IMR-90 (cell line): ENCODE data around the gene CMTR1. TPM values are rescaled to one million over a fixed set of nuclear protein-coding genes. Genes with fewer than 3 reads are reported as not detected.

Experiments
- ATAC-seq: fragments of 200-7000 bp; cut with Tn5 transposase; 2 replicates; pipeline ENCODE4 v1.9.1; 2020; ENCODE audit warnings: low read depth, mild to moderate bottlenecking, moderate library complexity
- BruUV-seq: library from RNA; stranded (reverse); fragments of 400-500 nt; replicated peaks from 2 replicates; lab custom pipeline; 2021; lab: Mats Ljungman, UMichigan
- CTCF ChIA-PET: fragments of 300-600 bp; formaldehyde crosslinking; extraction: SDS; loops from one replicate; lab custom pipeline; 2021; ENCODE audit warnings: antibody characterized with exemption; lab: Yijun Ruan, JAX
- POLR2A ChIA-PET: fragments of 300-600 bp; sonication (Branson Sonifier 250); formaldehyde crosslinking; loops from one replicate; lab custom pipeline; 2022; ENCODE audit warnings: antibody characterized with exemption; ENCODE audit not compliant: unreplicated experiment; lab: Charles Lee
- DNase-seq: peaks from one replicate; pipeline ENCODE4 v3.0.0; 2013
- H2AFZ ChIP-seq: replicated peaks from 2 replicates; pipeline ENCODE3; 2013; ENCODE audit warnings: low read length, mild to moderate bottlenecking; ENCODE audit not compliant: poor library complexity
- H2AK5ac ChIP-seq: 2 replicates; pipeline ENCODE4 v1.6.1; 2013; ENCODE audit warnings: low read depth, low read length, inconsistent platforms
- H2AK9ac ChIP-seq: replicated peaks from 2 replicates; pipeline ENCODE3; 2013; ENCODE audit warnings: mild to moderate bottlenecking, low read depth, low read length, moderate library complexity; ENCODE audit not compliant: poor library complexity
- H2BK120ac ChIP-seq: 2 replicates; pipeline ENCODE4 v1.6.1; 2013; ENCODE audit warnings: low read depth, low read length, inconsistent platforms
- H2BK15ac ChIP-seq: 3 replicates; pipeline ENCODE4 v1.6.1; 2013; ENCODE audit warnings: low read depth, low read length, inconsistent platforms
- H2BK20ac ChIP-seq: 2 replicates; pipeline ENCODE4 v1.6.1; 2013; ENCODE audit warnings: low read depth, mild to moderate bottlenecking, inconsistent platforms, low read length, moderate library complexity
- H2BK5ac ChIP-seq: 2 replicates; pipeline ENCODE4 v1.6.1; 2013; ENCODE audit warnings: mild to moderate bottlenecking, low read depth, low read length, inconsistent platforms; ENCODE audit not compliant: poor library complexity, severe bottlenecking
- H3K14ac ChIP-seq: replicated peaks from 2 replicates; pipeline ENCODE4 v1.6.1; 2013; ENCODE audit warnings: low read depth, low read length, inconsistent platforms
- H3K18ac ChIP-seq: 2 replicates; pipeline ENCODE4 v1.6.1; 2013; ENCODE audit warnings: low read depth, low read length, control low read depth
- H3K23ac ChIP-seq: 2 replicates; pipeline ENCODE4 v1.6.1; 2013; ENCODE audit warnings: low read depth, low read length, inconsistent platforms
- H3K27ac ChIP-seq: 2 replicates; pipeline ENCODE4 v1.5.1; 2013; ENCODE audit warnings: mild to moderate bottlenecking, control low read depth, low read length; ENCODE audit not compliant: insufficient read depth
- H3K27me3 ChIP-seq: 2 replicates; pipeline ENCODE4 v1.6.1; 2013; ENCODE audit warnings: low read length; ENCODE audit not compliant: control insufficient read depth, insufficient read depth
- H3K36me3 ChIP-seq: 2 replicates; pipeline ENCODE4 v1.6.1; 2013; ENCODE audit warnings: low read length, mixed read lengths; ENCODE audit not compliant: control insufficient read depth, insufficient read depth
- H3K4ac ChIP-seq: 2 replicates; pipeline ENCODE4 v1.6.1; 2013; ENCODE audit warnings: low read depth, low read length, inconsistent platforms
- H3K4me1 ChIP-seq: 2 replicates; pipeline ENCODE4 v1.6.1; 2013; ENCODE audit warnings: low read length, mixed read lengths; ENCODE audit not compliant: control insufficient read depth, insufficient read depth
- H3K4me2 ChIP-seq: 2 replicates; pipeline ENCODE4 v1.6.1; 2013; ENCODE audit warnings: low read depth, mild to moderate bottlenecking, control low read depth, low read length, moderate library complexity
- H3K4me3 ChIP-seq: 2 replicates; pipeline ENCODE4 v1.5.1; 2013; ENCODE audit warnings: low read depth, mild to moderate bottlenecking, control low read depth, low read length, moderate library complexity; ENCODE audit not compliant: insufficient read depth
- H3K56ac ChIP-seq: 2 replicates; pipeline ENCODE4 v1.6.1; 2013; ENCODE audit warnings: low read length, inconsistent platforms; ENCODE audit not compliant: insufficient read depth; ENCODE audit errors: extremely low read depth
- H3K79me1 ChIP-seq, 2 experiments: 2 replicates each; pipeline ENCODE4 v1.6.1; 2013; ENCODE audit warnings: low read length in 2 of 2, inconsistent platforms in 1 of 2, low read depth in 1 of 2
- H3K9ac ChIP-seq: 2 replicates; pipeline ENCODE4 v1.6.1; 2013; ENCODE audit warnings: low read depth, low read length, control low read depth
- H3K9me1 ChIP-seq: 2 replicates; pipeline ENCODE4 v1.6.1; 2013; ENCODE audit warnings: low read length, inconsistent platforms; ENCODE audit not compliant: insufficient read depth
- H3K9me3 ChIP-seq: 2 replicates; pipeline ENCODE4 v1.6.1; 2013; ENCODE audit warnings: low read length; ENCODE audit not compliant: control insufficient read depth, insufficient read depth
- H4K20me1 ChIP-seq: 2 replicates; pipeline ENCODE4 v1.6.1; 2013; ENCODE audit warnings: low read length, inconsistent platforms; ENCODE audit not compliant: insufficient read depth
- H4K5ac ChIP-seq: 2 replicates; pipeline ENCODE4 v1.6.1; 2013; ENCODE audit warnings: mild to moderate bottlenecking, low read depth, low read length, control low read depth
- H4K8ac ChIP-seq, 2 experiments: 2 replicates each; pipeline ENCODE4 v1.6.1; 2013; ENCODE audit warnings: low read depth in 2 of 2, low read length in 2 of 2, control low read depth in 1 of 2, inconsistent platforms in 1 of 2
- H4K91ac ChIP-seq: 2 replicates; pipeline ENCODE4 v1.6.1; 2013; ENCODE audit warnings: low read depth, low read length, inconsistent platforms; ENCODE audit not compliant: insufficient read depth
- BHLHE40 ChIP-seq: fragments of 150-350 bp; IDR thresholded peaks from 2 replicates; pipeline ENCODE4 v1.6.1; 2016; ENCODE audit warnings: mild to moderate bottlenecking, low read depth, low read length
- FOS ChIP-seq: fragments of 150-350 bp; IDR thresholded peaks from 2 replicates; pipeline ENCODE4 v1.6.1; 2016; ENCODE audit warnings: low read depth, low read length
- MAFK ChIP-seq: IDR thresholded peaks from 2 replicates; pipeline ENCODE4 v1.6.1; 2012; ENCODE audit warnings: low read depth, low read length, improper control_type of control experiment
- MAZ ChIP-seq: IDR thresholded peaks from 2 replicates; pipeline ENCODE4 v1.6.1; 2012; ENCODE audit warnings: low read depth, mild to moderate bottlenecking, low read length, improper control_type of control experiment, moderate library complexity, borderline replicate concordance
- MXI1 ChIP-seq: IDR thresholded peaks from 2 replicates; pipeline ENCODE4 v1.6.1; 2012; ENCODE audit warnings: low read depth, mild to moderate bottlenecking, low read length, moderate library complexity, borderline replicate concordance
- NFE2L2 ChIP-seq: fragments of 150-350 bp; IDR thresholded peaks from 2 replicates; pipeline ENCODE4 v1.6.1; 2016; ENCODE audit warnings: low read depth, mild to moderate bottlenecking, low read length
- RAD21 ChIP-seq: IDR thresholded peaks from 2 replicates; pipeline ENCODE4 v1.6.1; 2012; ENCODE audit warnings: low read length, improper control_type of control experiment
- RCOR1 ChIP-seq: IDR thresholded peaks from 2 replicates; pipeline ENCODE4 v1.6.1; 2012; ENCODE audit warnings: mild to moderate bottlenecking, low read length, improper control_type of control experiment; ENCODE audit not compliant: insufficient replicate concordance
- RFX5 ChIP-seq: IDR thresholded peaks from 2 replicates; pipeline ENCODE4 v1.8.0; 2012; ENCODE audit warnings: low read depth, mild to moderate bottlenecking, low read length, moderate library complexity
- SMC3 ChIP-seq: fragments of 150-350 bp; IDR thresholded peaks from 2 replicates; pipeline ENCODE4 v1.6.1; 2016; ENCODE audit warnings: low read depth, mild to moderate bottlenecking, antibody characterized with exemption, low read length, moderate library complexity
- WGBS, 2 experiments: methylation state at CpG; one replicate each; pipeline versions ENCODE4 v1.1.5 to v1.1.7; 2013; ENCODE audit warnings: missing lambda C conversion rate in 2 of 2; ENCODE audit not compliant: insufficient read length in 1 of 2; ENCODE audit errors: extremely low coverage in 2 of 2; 5-methylcytosine and 5-hydroxymethylcytosine counted together
- dilution Hi-C: fragments of 300-500 bp; cut with HindIII; formaldehyde crosslinking; loops from one replicate; pipeline ENCODE4 v1.14.3; 2018; ENCODE audit warnings: low sequenced_read_pairs; ENCODE audit not compliant: unreplicated experiment
- in situ Hi-C: fragments of 300-500 bp; cut with MboI; formaldehyde crosslinking; loops from 3 replicates; pipeline ENCODE4 v1.14.3; 2019; ENCODE audit warnings: low sequenced_read_pairs, inconsistent platforms, mixed read lengths
- intact Hi-C: fragments of 100-400 bp; cut with micrococcal nuclease; formaldehyde crosslinking; loops from 2 replicates; pipeline ENCODE4 v1.10.0; 2022
- polyA plus RNA-seq, 3 experiments: library from polyadenylated mRNA; depleted of rRNA; stranded (reverse); fragments of >200 nt; gene quantifications; 2 replicates each; pipeline ENCODE4 v1.2.3, GENCODE V29; 2012; ENCODE audit warnings: low replicate concordance in 1 of 3
- total RNA-seq: library from RNA; depleted of rRNA; stranded (reverse); fragments of >200 nt; gene quantifications from 2 replicates; pipeline ENCODE4 v1.2.3, GENCODE V29; 2012
- TF ChIP-seq, protein P1 (sequence below): fragments of 150-350 bp; IDR thresholded peaks from 2 replicates; pipeline ENCODE4 v1.6.1; 2017; ENCODE audit warnings: mild to moderate bottlenecking, antibody characterized with exemption, low read length, low read depth
- TF ChIP-seq, protein P2 (sequence below): fragments of 150-350 bp; IDR thresholded peaks from 2 replicates; pipeline ENCODE4 v1.6.1; 2016; ENCODE audit warnings: low read depth, mild to moderate bottlenecking, low read length, moderate library complexity, borderline replicate concordance

Gene CMTR1
- total and polyA plus RNA-seq, 2 of the 4 experiments (the other 2 are of a cell fraction): 22.6 to 30.1 TPM

- TF ChIP-seq, protein P1, sequence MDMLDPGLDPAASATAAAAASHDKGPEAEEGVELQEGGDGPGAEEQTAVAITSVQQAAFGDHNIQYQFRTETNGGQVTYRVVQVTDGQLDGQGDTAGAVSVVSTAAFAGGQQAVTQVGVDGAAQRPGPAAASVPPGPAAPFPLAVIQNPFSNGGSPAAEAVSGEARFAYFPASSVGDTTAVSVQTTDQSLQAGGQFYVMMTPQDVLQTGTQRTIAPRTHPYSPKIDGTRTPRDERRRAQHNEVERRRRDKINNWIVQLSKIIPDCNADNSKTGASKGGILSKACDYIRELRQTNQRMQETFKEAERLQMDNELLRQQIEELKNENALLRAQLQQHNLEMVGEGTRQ: no peak
- TF ChIP-seq MXI1 (no peak), MAFK (no peak), NFE2L2 (no peak), RCOR1 (no peak), FOS (no peak)
These were observed 95.5 kb downstream of the CMTR1 start (continued) for GRCh38 chr6:37528541-37528940.

- BruUV-seq: no TSS peak
- H3K4ac ChIP-seq: no peak overlapping the region
- H3K4me3 ChIP-seq: no peak overlapping the region
- peaks cover 8% of the 10 kb centered on the region; the same call in 1 of the 2 replicates for H4K20me1 ChIP-seq
- no peak overlapping the region for H4K5ac ChIP-seq
- in situ Hi-C loops (no loop called here), dilution Hi-C loops (no loop called here), intact Hi-C loops (no loop called here)
- H3K9ac ChIP-seq: no peak overlapping the region
- H3K27ac ChIP-seq: no peak overlapping the region
- H3K23ac ChIP-seq: no peak overlapping the region
- no peaks in the 10 kb centered on the region for H3K4me1 ChIP-seq
- ATAC-seq (no peak), DNase-seq (no peak)
- H2AK9ac ChIP-seq: no peak overlapping the region
- no peaks in the 10 kb centered on the region for H3K9me1 ChIP-seq
- no peak overlapping the region for H2AK5ac ChIP-seq
- no peak overlapping the region for H3K56ac ChIP-seq
- peaks cover 78% of the 10 kb centered on the region for H3K27me3 ChIP-seq
- 56% methylated on average over 3 of the region's 5 CpGs; no CpG with 5 or more reads in 1 of the 2 experiments for WGBS, 2 experiments
- H2BK20ac ChIP-seq: no peak overlapping the region
- H2AFZ ChIP-seq: no peak overlapping the region
- ChIA-PET POLR2A (no interaction called here), CTCF (no interaction called here)
- H2BK5ac ChIP-seq: no peak overlapping the region
- H3K9me3 ChIP-seq: no peaks in the 10 kb centered on the region
- no peak overlapping the region for H3K14ac ChIP-seq
- H3K36me3 ChIP-seq: no peaks in the 10 kb centered on the region
- H3K4me2 ChIP-seq: no peak overlapping the region
- H4K91ac ChIP-seq: no peak overlapping the region
- no peak overlapping the region for H3K18ac ChIP-seq
- H2BK120ac ChIP-seq: no peak overlapping the region
- no peak overlapping the region for H4K8ac ChIP-seq
- no peaks in the 10 kb centered on the region for H3K79me1 ChIP-seq
- no peak overlapping the region for H2BK15ac ChIP-seq
- TF ChIP-seq SMC3 (no peak), RFX5 (no peak), RCOR1 (no peak), MAZ (no peak), MAFK (no peak), RAD21 (no peak), BHLHE40 (no peak)
- TF ChIP-seq, protein P2, sequence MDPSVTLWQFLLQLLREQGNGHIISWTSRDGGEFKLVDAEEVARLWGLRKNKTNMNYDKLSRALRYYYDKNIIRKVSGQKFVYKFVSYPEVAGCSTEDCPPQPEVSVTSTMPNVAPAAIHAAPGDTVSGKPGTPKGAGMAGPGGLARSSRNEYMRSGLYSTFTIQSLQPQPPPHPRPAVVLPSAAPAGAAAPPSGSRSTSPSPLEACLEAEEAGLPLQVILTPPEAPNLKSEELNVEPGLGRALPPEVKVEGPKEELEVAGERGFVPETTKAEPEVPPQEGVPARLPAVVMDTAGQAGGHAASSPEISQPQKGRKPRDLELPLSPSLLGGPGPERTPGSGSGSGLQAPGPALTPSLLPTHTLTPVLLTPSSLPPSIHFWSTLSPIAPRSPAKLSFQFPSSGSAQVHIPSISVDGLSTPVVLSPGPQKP: no peak
These were observed 97.3 kb downstream of the CMTR1 start for GRCh38 chr6:37530297-37530696.
